Measurements from ENCODE around the gene RACK1. TPM values are rescaled to one million over a fixed set of nuclear protein-coding genes. Genes with fewer than 3 reads are reported as not detected.

RACK1 gene
- total RNA-seq, 1 experiment from 2014 or later, result 2,552 TPM

GRCh38 chr5:181197326-181197951, 46.3 kb downstream of the RACK1 start:
- Histone ChIP-seq H3K23me2 (ENCODE audit: insufficient read length, low read depth, low read length, poor library complexity, severe bottlenecking) (no peaks in the 10 kb centered on the region), H2BK120ac (ENCODE audit: low read depth, low read length, poor library complexity, severe bottlenecking) (no peak overlapping the region), H3K79me2 (ENCODE audit: insufficient read depth, low read length) (no peaks in the 10 kb centered on the region), H2BK20ac (ENCODE audit: low read depth, low read length, poor library complexity, severe bottlenecking) (no peak overlapping the region), H3K27ac (ENCODE audit: insufficient read length, low read depth, low read length) (no peak overlapping the region), H3K56ac (ENCODE audit: insufficient read length, low read depth, low read length) (no peak overlapping the region), H3K9me3 (ENCODE audit: control insufficient read depth, low read depth, low read length) (no peaks in the 10 kb centered on the region), H2BK5ac (ENCODE audit: insufficient read length, low read length) (no peak overlapping the region), H3K4ac (ENCODE audit: low read depth, low read length) (no peak overlapping the region), H3K9ac (ENCODE audit: extremely low read depth, insufficient read length, low read length) (no peak overlapping the region), H2AFZ (ENCODE audit: low read length) (no peak overlapping the region), H2BK15ac (ENCODE audit: low read depth, low read length) (no peak overlapping the region), H3K14ac (ENCODE audit: insufficient read depth, low read length) (no peak overlapping the region), H4K20me1 (ENCODE audit: control insufficient read depth, insufficient read depth, insufficient read length) (no peaks in the 10 kb centered on the region), H3T11ph (ENCODE audit: low read length) (no peak overlapping the region), H4K91ac (ENCODE audit: insufficient read length, low read depth, low read length) (no peak overlapping the region), H3K27me3 (ENCODE audit: insufficient read depth, low read length) (no peaks in the 10 kb centered on the region; the same call in 1 of the 2 replicates), H3K4me2 (ENCODE audit: insufficient read depth, insufficient read length, low read length) (no peak overlapping the region), H2BK12ac (ENCODE audit: insufficient read length, low read depth, low read length) (no peak overlapping the region), H2AK5ac (ENCODE audit: insufficient read length, low read length) (no peak overlapping the region), H3K23ac (ENCODE audit: insufficient read length, low read depth, low read length) (no peak overlapping the region), H3K4me1 (ENCODE audit: insufficient read depth, low read length) (peaks cover 10% of the 10 kb centered on the region; the same call in 1 of the 2 replicates), H4K5ac (ENCODE audit: insufficient read length, low read depth, low read length) (no peak overlapping the region), H3K79me1 (ENCODE audit: insufficient read depth, low read depth, low read length, poor library complexity, severe bottlenecking) (no peaks in the 10 kb centered on the region), H4K8ac (replicated peaks; ENCODE audit: insufficient read length, low read depth, low read length) (no peak overlapping the region), H3K18ac (ENCODE audit: insufficient read length, low read depth, low read length) (no peak overlapping the region)
- H3K4me1 Mint-ChIP-seq, result peaks cover 42% of the 10 kb centered on the region in 2 experiments
- no peak for DNase-seq
- H3K4me3 Mint-ChIP-seq, result no peak overlapping the region
- no CpG with 5 or more reads among the region's 8 CpGs for WGBS (ENCODE audit: extremely low coverage, insufficient read length, low lambda C conversion rate)
- TF ChIP-seq CTCF (conservative IDR thresholded peaks at IDR 0.05), result no peak
- no peak overlapping the region; a peak in 1 of 7 replicates for H3K27ac Mint-ChIP-seq
- H3K36me3 Mint-ChIP-seq (ENCODE audit: insufficient read depth in 1 of 3, low read depth in 3 of 3), result no peaks in the 10 kb centered on the region; a peak in 1 of 7 replicates
- peaks cover 79% of the 10 kb centered on the region for H3K27me3 Mint-ChIP-seq (ENCODE audit: low read depth)
- H3K9me3 Mint-ChIP-seq, result no peaks in the 10 kb centered on the region; a peak in 1 of 5 replicates

Data from H9 (cell line).